ENCODE results near the gene JPH2.

GRCh38 chr20:44183282-44183681 lies 3.7 kb downstream of the JPH2 start:
- TF ChIP-seq CTCF (conservative IDR thresholded peaks at IDR 0.05 in 1 of 2, IDR thresholded peaks at IDR 0.05 in 1 of 2; ENCODE audit: extremely low read depth in 1 of 2, insufficient read depth in 1 of 2, low read depth in 1 of 2, low read length in 2 of 2) (no peak), EZH2 (IDR thresholded peaks at IDR 0.05; ENCODE audit: borderline replicate concordance, low read length) (no peak)
